Cerebellar cortex (tissue), 1 donor: ENCODE measurements around the gene SH2D6.
A peak's percentile ranks its signal among the peaks of the same experiment; 100 is the strongest.
"Not testable (repeated sequence)": the region's sequence is repeated elsewhere in the genome, so short reads cannot be mapped to it uniquely, and the experiment has no call there.

Source experiments
- DNase-seq: peaks from one replicate; pipeline ENCODE4 v3.0.0-alpha.2; 2015; ENCODE audit warnings: low spot score

The SH2D6 gene

GRCh38 chr2:85398426-85399182 lies 19.9 kb upstream of the SH2D6 start:
- no peak for DNase-seq

- DNase-seq: no peak
Observed at GRCh38 chr2:85399183-85399455, 19.4 kb upstream of the SH2D6 start.

GRCh38 chr2:85400023-85400422 lies 18.5 kb upstream of the SH2D6 start:
- DNase-seq: no peak

GRCh38 chr2:85400541-85401463 lies 17.7 kb upstream of the SH2D6 start:
- DNase-seq: peak; percentile 92

GRCh38 chr2:85401464-85401805 lies 17.1 kb upstream of the SH2D6 start:
- DNase-seq: no peak

GRCh38 chr2:85401844-85402243 lies 16.7 kb upstream of the SH2D6 start:
- no peak for DNase-seq

- DNase-seq: peak; percentile 80
Observed at GRCh38 chr2:85405201-85406059, 13.1 kb upstream of the SH2D6 start.

- no peak for DNase-seq
Observed at GRCh38 chr2:85409845-85410583, 8.5 kb upstream of the SH2D6 start, which contains the start of gene CAPG. Gene CAPG (minus strand): TSS chr2:85410366. CDS start chr2:85402145, 8,221 bp downstream.

- DNase-seq: no peak
Observed at GRCh38 chr2:85410584-85411404, 7.7 kb upstream of the SH2D6 start.

GRCh38 chr2:85411405-85411748 lies 7.1 kb upstream of the SH2D6 start:
- DNase-seq: no peak

- no peak for DNase-seq
Observed at GRCh38 chr2:85413592-85414420, 4.7 kb upstream of the SH2D6 start.

- not testable (repeated sequence) for DNase-seq
Observed at GRCh38 chr2:85414421-85414759, 4.1 kb upstream of the SH2D6 start.

GRCh38 chr2:85414761-85415553 lies 3.6 kb upstream of the SH2D6 start:
- DNase-seq: no peak

- no peak for DNase-seq
Observed at GRCh38 chr2:85415980-85416650, 2.4 kb upstream of the SH2D6 start.

GRCh38 chr2:85419009-85419675 lies 628 bp downstream of the SH2D6 start:
- no peak for DNase-seq

GRCh38 chr2:85420536-85421259 lies 2.2 kb downstream of the SH2D6 start:
- peak; percentile 88 for DNase-seq

GRCh38 chr2:85421260-85422071 lies 3.0 kb downstream of the SH2D6 start:
- DNase-seq: no peak
